ENCODE data around the gene GAPDHS. TPM values are rescaled to one million over a fixed set of nuclear protein-coding genes. Genes with fewer than 3 reads are reported as not detected.
A peak's percentile ranks its signal among the peaks of the same experiment; 100 is the strongest.

The GAPDHS gene
- total and polyA plus RNA-seq, 2 of the 13 experiments (the other 11 are each of a cell fraction or from before 2014, with no cell fraction given): not detected

DNA sequence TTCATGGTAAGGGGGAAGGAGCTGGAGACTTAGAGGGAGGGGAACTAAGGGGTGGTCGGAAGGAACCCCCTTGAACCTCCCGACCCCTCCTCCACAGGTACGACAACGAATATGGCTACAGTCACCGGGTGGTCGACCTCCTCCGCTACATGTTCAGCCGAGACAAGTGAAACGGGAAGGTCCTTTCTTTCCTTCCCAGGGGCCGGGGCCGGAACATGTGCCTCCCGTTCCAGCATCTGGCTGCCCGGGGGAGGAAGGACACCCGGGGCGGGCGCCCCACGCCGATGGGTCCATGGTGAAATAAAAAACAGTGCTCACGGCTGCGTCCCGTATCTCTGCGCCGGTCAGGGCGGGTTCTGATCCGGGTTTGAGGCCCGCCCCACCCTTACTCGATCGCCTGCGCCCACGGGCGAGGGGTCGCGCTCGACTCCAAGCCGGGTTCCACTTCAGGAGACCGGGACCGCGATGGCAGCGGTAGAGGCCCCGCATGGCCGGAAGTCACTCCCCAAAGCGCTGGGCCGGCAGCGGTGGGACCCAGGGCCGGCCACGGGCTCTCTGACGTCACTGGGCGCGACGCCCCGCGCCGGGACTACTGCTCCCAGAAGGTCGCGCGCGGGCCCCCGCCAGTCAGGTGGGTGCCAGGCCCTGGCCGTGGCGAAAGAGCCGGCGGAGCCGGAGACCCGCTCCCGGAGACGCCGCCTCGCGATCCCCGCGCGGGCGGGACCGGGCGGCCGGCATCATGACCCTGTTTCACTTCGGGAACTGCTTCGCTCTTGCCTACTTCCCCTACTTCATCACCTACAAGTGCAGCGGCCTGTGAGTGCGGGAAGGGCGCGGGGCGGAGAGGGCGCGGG is 12.0 kb downstream of the GAPDHS start, which contains the start of gene TMEM147 (continued):
- TF ChIP-seq HNRNPUL1 (IDR thresholded peaks at IDR 0.05; ENCODE audit: low read depth, low read length) (no peak), ZBTB38 (CRISPR knock-in tag; IDR thresholded peaks at IDR 0.05) (peak; percentile 62; the same call in 1 of the 2 replicates), HNF4A (CRISPR knock-in tag; IDR thresholded peaks at IDR 0.05) (no peak), ARNT2 (CRISPR knock-in tag; IDR thresholded peaks at IDR 0.05; ENCODE audit: low read depth) (peak; percentile 94), ZSCAN9 (CRISPR knock-in tag; IDR thresholded peaks at IDR 0.05; ENCODE audit: borderline replicate concordance) (no peak), SP140L (CRISPR knock-in tag; IDR thresholded peaks at IDR 0.05; ENCODE audit: borderline replicate concordance) (no peak), ELF4 (CRISPR knock-in tag; IDR thresholded peaks at IDR 0.05; ENCODE audit: borderline replicate concordance) (no peak), HOXA9 (CRISPR knock-in tag; IDR thresholded peaks at IDR 0.05; ENCODE audit: borderline replicate concordance) (no peak), POLR2AphosphoS2 (IDR thresholded peaks at IDR 0.05; ENCODE audit: low read depth, low read length) (no peak), ETV5 (CRISPR knock-in tag; IDR thresholded peaks at IDR 0.05; ENCODE audit: borderline replicate concordance) (peak; percentile 94), ZFP36 (IDR thresholded peaks at IDR 0.05; ENCODE audit: borderline replicate concordance, low read depth, low read length, partially characterized antibody) (no peak), ZNF660 (CRISPR knock-in tag; IDR thresholded peaks at IDR 0.05; ENCODE audit: borderline replicate concordance, low read depth) (no peak), POGZ (CRISPR knock-in tag; IDR thresholded peaks at IDR 0.05) (peak; percentile 68), POLR2G (IDR thresholded peaks at IDR 0.05; ENCODE audit: low read depth, low read length) (peak; percentile 90), ATAD3A (CRISPR knock-in tag; IDR thresholded peaks at IDR 0.05) (no peak), ZNF160 (CRISPR knock-in tag; IDR thresholded peaks at IDR 0.05) (no peak), ZNF75D (CRISPR knock-in tag; IDR thresholded peaks at IDR 0.05; ENCODE audit: borderline replicate concordance) (no peak), ZNF33B (CRISPR knock-in tag; IDR thresholded peaks at IDR 0.05) (no peak), FOXM1 (CRISPR knock-in tag; IDR thresholded peaks at IDR 0.05) (no peak), ZNF766 (CRISPR knock-in tag; IDR thresholded peaks at IDR 0.05; ENCODE audit: borderline replicate concordance) (0 out of 2 replicates have a peak, but pooled peaks have one; percentile 31)
- TF ChIP-seq, protein P1, sequence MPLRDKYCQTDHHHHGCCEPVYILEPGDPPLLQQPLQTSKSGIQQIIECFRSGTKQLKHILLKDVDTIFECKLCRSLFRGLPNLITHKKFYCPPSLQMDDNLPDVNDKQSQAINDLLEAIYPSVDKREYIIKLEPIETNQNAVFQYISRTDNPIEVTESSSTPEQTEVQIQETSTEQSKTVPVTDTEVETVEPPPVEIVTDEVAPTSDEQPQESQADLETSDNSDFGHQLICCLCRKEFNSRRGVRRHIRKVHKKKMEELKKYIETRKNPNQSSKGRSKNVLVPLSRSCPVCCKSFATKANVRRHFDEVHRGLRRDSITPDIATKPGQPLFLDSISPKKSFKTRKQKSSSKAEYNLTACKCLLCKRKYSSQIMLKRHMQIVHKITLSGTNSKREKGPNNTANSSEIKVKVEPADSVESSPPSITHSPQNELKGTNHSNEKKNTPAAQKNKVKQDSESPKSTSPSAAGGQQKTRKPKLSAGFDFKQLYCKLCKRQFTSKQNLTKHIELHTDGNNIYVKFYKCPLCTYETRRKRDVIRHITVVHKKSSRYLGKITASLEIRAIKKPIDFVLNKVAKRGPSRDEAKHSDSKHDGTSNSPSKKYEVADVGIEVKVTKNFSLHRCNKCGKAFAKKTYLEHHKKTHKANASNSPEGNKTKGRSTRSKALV (CRISPR knock-in tag; IDR thresholded peaks at IDR 0.05): 0 out of 2 replicates have a peak, but pooled peaks have one; percentile 18
- TF ChIP-seq, protein P2, sequence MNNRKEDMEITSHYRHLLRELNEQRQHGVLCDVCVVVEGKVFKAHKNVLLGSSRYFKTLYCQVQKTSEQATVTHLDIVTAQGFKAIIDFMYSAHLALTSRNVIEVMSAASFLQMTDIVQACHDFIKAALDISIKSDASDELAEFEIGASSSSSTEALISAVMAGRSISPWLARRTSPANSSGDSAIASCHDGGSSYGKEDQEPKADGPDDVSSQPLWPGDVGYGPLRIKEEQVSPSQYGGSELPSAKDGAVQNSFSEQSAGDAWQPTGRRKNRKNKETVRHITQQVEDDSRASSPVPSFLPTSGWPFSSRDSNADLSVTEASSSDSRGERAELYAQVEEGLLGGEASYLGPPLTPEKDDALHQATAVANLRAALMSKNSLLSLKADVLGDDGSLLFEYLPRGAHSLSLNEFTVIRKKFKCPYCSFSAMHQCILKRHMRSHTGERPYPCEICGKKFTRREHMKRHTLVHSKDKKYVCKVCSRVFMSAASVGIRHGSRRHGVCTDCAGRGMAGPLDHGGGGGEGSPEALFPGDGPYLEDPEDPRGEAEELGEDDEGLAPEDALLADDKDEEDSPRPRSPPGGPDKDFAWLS (CRISPR knock-in tag; IDR thresholded peaks at IDR 0.05; ENCODE audit: borderline replicate concordance): no peak
- TF ChIP-seq, protein P3, sequence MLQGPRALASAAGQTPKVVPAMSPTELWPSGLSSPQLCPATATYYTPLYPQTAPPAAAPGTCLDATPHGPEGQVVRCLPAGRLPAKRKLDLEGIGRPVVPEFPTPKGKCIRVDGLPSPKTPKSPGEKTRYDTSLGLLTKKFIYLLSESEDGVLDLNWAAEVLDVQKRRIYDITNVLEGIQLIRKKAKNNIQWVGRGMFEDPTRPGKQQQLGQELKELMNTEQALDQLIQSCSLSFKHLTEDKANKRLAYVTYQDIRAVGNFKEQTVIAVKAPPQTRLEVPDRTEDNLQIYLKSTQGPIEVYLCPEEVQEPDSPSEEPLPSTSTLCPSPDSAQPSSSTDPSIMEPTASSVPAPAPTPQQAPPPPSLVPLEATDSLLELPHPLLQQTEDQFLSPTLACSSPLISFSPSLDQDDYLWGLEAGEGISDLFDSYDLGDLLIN (CRISPR knock-in tag; IDR thresholded peaks at IDR 0.05; ENCODE audit: borderline replicate concordance): 0 out of 2 replicates have a peak, but pooled peaks have one; percentile 22
